GM12878 (cell line): ENCODE data around the gene WDR38. TPM values are rescaled to one million over a fixed set of nuclear protein-coding genes. Genes with fewer than 3 reads are reported as not detected.

Experiments
- ATAC-seq: fragments of 200-7000 bp; cut with Tn5 transposase; 3 replicates; pipeline ENCODE4 v1.9.1; 2020; ENCODE audit warnings: mild to moderate bottlenecking, moderate library complexity
- BruUV-seq: library from RNA; stranded (reverse); fragments of 400-500 nt; replicated peaks from 2 replicates; lab custom pipeline; 2021; lab: Mats Ljungman, UMichigan
- CTCF ChIA-PET: fragments of 300-600 bp; sonication (Branson Sonifier 250); formaldehyde crosslinking; extraction: SDS; loops from one replicate; lab custom pipeline; 2021; ENCODE audit warnings: inconsistent platforms; lab: Yijun Ruan, JAX
- POLR2A ChIA-PET: fragments of 350-600 bp; formaldehyde crosslinking; extraction: SDS; loops from one replicate; lab custom pipeline; 2021; ENCODE audit warnings: inconsistent platforms; lab: Charles Lee
- RAD21 ChIA-PET: fragments of 300-600 bp; sonication (Branson Sonifier 250); formaldehyde crosslinking; loops from one replicate; lab custom pipeline; 2023; ENCODE audit warnings: antibody characterized with exemption; ENCODE audit not compliant: unreplicated experiment; lab: Charles Lee
- SMC1A ChIA-PET: fragments of 300-600 bp; sonication (Branson Sonifier 250); formaldehyde crosslinking; loops from one replicate; lab custom pipeline; 2023; ENCODE audit not compliant: unreplicated experiment, uncharacterized antibody; lab: Charles Lee
- DNase-seq: peaks from one replicate; pipeline ENCODE4 v3.0.0-alpha.2; 2011; ENCODE audit warnings: low read depth, low spot score
- FAIRE-seq: peaks from 3 replicates; lab custom pipeline; 2011; peaks lifted over from hg19 to GRCh38; lab: Jason Lieb, UNC
- H2AFZ ChIP-seq: 2 replicates; pipeline ENCODE4 v1.6.0; 2011; ENCODE audit warnings: low read depth, low read length, control low read depth; ENCODE audit not compliant: control insufficient read depth
- H3K27ac ChIP-seq: 2 replicates; pipeline ENCODE4 v1.5.1; 2011; ENCODE audit warnings: control low read depth; ENCODE audit not compliant: control insufficient read depth, insufficient read depth
- H3K27me3 ChIP-seq, 2 experiments: replicated peaks in 1 of 2; 2 replicates each; pipeline versions ENCODE4 v1.6.0 to v1.6.1; 2011; ENCODE audit warnings: low read length in 1 of 2; ENCODE audit not compliant: control insufficient read depth in 2 of 2, insufficient read depth in 2 of 2
- H3K36me3 ChIP-seq, 2 experiments: 2 replicates each; pipeline ENCODE4 v1.5.1; 2011; ENCODE audit warnings: low read length in 1 of 2; ENCODE audit not compliant: control insufficient read depth in 2 of 2, insufficient read depth in 2 of 2
- H3K4me1 ChIP-seq: 2 replicates; pipeline ENCODE4 v1.6.1; 2011; ENCODE audit warnings: mild to moderate bottlenecking, low read length, moderate library complexity, mixed read lengths; ENCODE audit not compliant: control insufficient read depth, insufficient read depth
- H3K4me2 ChIP-seq: 2 replicates; pipeline ENCODE4 v1.6.0; 2011; ENCODE audit warnings: control low read depth; ENCODE audit not compliant: control insufficient read depth, insufficient read depth
- H3K4me3 ChIP-seq: fragments of 200-600 bp; sonication (generic); 2 replicates; pipeline ENCODE4 v1.5.1; 2016
- H3K79me2 ChIP-seq: 2 replicates; pipeline ENCODE4 v1.6.0; 2011; ENCODE audit warnings: low read length; ENCODE audit not compliant: control insufficient read depth, insufficient read depth
- H3K9ac ChIP-seq: 2 replicates; pipeline ENCODE4 v1.8.0; 2011; ENCODE audit warnings: low read length, control low read depth, mixed read lengths; ENCODE audit not compliant: control insufficient read depth, insufficient read depth
- H3K9me3 ChIP-seq: replicated peaks from 3 replicates; pipeline ENCODE4 v1.5.1; 2011; ENCODE audit warnings: mild to moderate bottlenecking, low read length; ENCODE audit not compliant: control insufficient read depth, insufficient read depth
- H4K20me1 ChIP-seq: 2 replicates; pipeline ENCODE4 v1.6.0; 2011; ENCODE audit not compliant: control insufficient read depth, insufficient read depth
- BCL11A ChIP-seq: IDR thresholded peaks from 2 replicates; pipeline ENCODE4 v1.6.1; 2011; ENCODE audit warnings: low read depth, low read length
- CBX3 ChIP-seq: fragments of 200-600 bp; sonication (generic); IDR thresholded peaks from 2 replicates; pipeline ENCODE4 v1.6.1; 2016; ENCODE audit warnings: low read depth, borderline replicate concordance
- CBX5 ChIP-seq: sonication (generic); IDR thresholded peaks from 2 replicates; pipeline ENCODE4 v1.6.1; 2016; ENCODE audit warnings: low read depth, moderate library complexity, mild to moderate bottlenecking, inconsistent platforms
- CHD4 ChIP-seq: fragments of 200-600 bp; sonication (generic); IDR thresholded peaks from 2 replicates; pipeline ENCODE4 v1.6.1; 2016; ENCODE audit warnings: mild to moderate bottlenecking
- KDM1A ChIP-seq: fragments of 200-600 bp; sonication (generic); IDR thresholded peaks from 2 replicates; pipeline ENCODE4 v1.6.1; 2016; ENCODE audit warnings: borderline replicate concordance
- LARP7 ChIP-seq: fragments of 450-650 bp; IDR thresholded peaks from 2 replicates; pipeline ENCODE4 v1.6.1; 2017; ENCODE audit warnings: mild to moderate bottlenecking
- NFYA ChIP-seq: IDR thresholded peaks from 2 replicates; pipeline ENCODE4 v1.6.1; 2011; ENCODE audit warnings: low read depth, mild to moderate bottlenecking, low read length, improper control_type of control experiment, borderline replicate concordance
- POLR2AphosphoS2 ChIP-seq: IDR thresholded peaks from 2 replicates; pipeline ENCODE4 v1.6.1; 2011; ENCODE audit warnings: low read depth, mild to moderate bottlenecking, low read length, improper control_type of control experiment, moderate library complexity
- RFX5 ChIP-seq: IDR thresholded peaks from 2 replicates; pipeline ENCODE4 v1.6.1; 2011; ENCODE audit warnings: low read depth, low read length, improper control_type of control experiment
- SIX5 ChIP-seq: IDR thresholded peaks from 2 replicates; pipeline ENCODE4 v1.6.1; 2011; ENCODE audit warnings: mild to moderate bottlenecking, low read depth, low read length, moderate library complexity; ENCODE audit not compliant: severe bottlenecking
- SRF ChIP-seq, 2 experiments: IDR thresholded peaks; 2 replicates each; pipeline ENCODE4 v1.6.1; 2011; ENCODE audit warnings: low read depth in 2 of 2, low read length in 2 of 2, mild to moderate bottlenecking in 1 of 2, moderate library complexity in 1 of 2
- STAT3 ChIP-seq: IDR thresholded peaks from 2 replicates; pipeline ENCODE4 v1.6.1; 2011; ENCODE audit warnings: low read depth, low read length, improper control_type of control experiment
- SUZ12 ChIP-seq: fragments of 200-600 bp; sonication (generic); IDR thresholded peaks from one replicate; pipeline ENCODE4 v1.6.1; 2018; ENCODE audit warnings: antibody characterized with exemption, mild to moderate bottlenecking; ENCODE audit not compliant: unreplicated experiment
- TCF3 ChIP-seq: IDR thresholded peaks from 2 replicates; pipeline ENCODE4 v1.6.1; 2012; ENCODE audit warnings: low read depth, mild to moderate bottlenecking, low read length, borderline replicate concordance; ENCODE audit not compliant: insufficient read depth
- ZNF274 ChIP-seq: IDR thresholded peaks from one replicate; pipeline ENCODE4 v1.8.0; 2011; ENCODE audit not compliant: insufficient read length, insufficient read depth
- WGBS: methylation state at CpG from one replicate; pipeline ENCODE4 v1.1.6; 2016; ENCODE audit warnings: low lambda C conversion rate; ENCODE audit not compliant: insufficient replicate concordance, insufficient coverage; ENCODE audit errors: missing lambda C conversion rate; 5-methylcytosine and 5-hydroxymethylcytosine counted together
- in situ Hi-C: fragments of 300-500 bp; cut with MboI; formaldehyde crosslinking; loops from 9 replicates; pipeline ENCODE4 v1.14.3; 2018; ENCODE audit warnings: mixed read lengths
- intact Hi-C: fragments of 100-400 bp; cut with micrococcal nuclease; formaldehyde crosslinking; loops from one replicate; pipeline ENCODE4 v1.14.2; 2022; ENCODE audit not compliant: unreplicated experiment
- polyA plus RNA-seq, 11 experiments: library from polyadenylated mRNA; depleted of rRNA in 4 of 11; unstranded in 6 of 11; stranded (reverse) in 5 of 11; fragments of >200 nt; fragmentation: Nextera tagmentation in 4 of 11; fragmentation: Illumina TruSeq in 1 of 11; extraction: Ambion mirVana in 4 of 11; extraction: Trizol in 1 of 11; gene quantifications; 1 replicate in 1 of 11; 2 replicates in 10 of 11; pipeline versions ENCODE4 v1.2.1 to v1.2.3, GENCODE V29; 2011 to 2016; ENCODE audit warnings: inconsistent platforms in 2 of 11, missing spikeins in 2 of 11, low read depth in 1 of 11
- total RNA-seq, 4 experiments: library from RNA; depleted of rRNA in 3 of 4; stranded (reverse); fragments of >200 nt in 3 of 4; fragmentation: Illumina TruSeq in 1 of 4; extraction: Trizol in 1 of 4; gene quantifications; 2 replicates each; pipeline versions ENCODE4 v1.2.1 to v1.2.3, GENCODE V29; 2013 to 2021
- TF ChIP-seq, protein P1 (sequence below): IDR thresholded peaks from 2 replicates; pipeline ENCODE4 v1.6.1; 2012; ENCODE audit warnings: low read depth, low read length, improper control_type of control experiment
- TF ChIP-seq, protein P2 (sequence below): IDR thresholded peaks from 2 replicates; pipeline ENCODE4 v1.6.1; 2012; ENCODE audit warnings: low read depth, low read length, improper control_type of control experiment
- TF ChIP-seq, protein P3 (sequence below): fragments of 450-650 bp; conservative IDR thresholded peaks from 2 replicates; pipeline ENCODE4 v1.6.1; 2017; ENCODE audit warnings: mild to moderate bottlenecking, moderate library complexity

The WDR38 gene
- total and polyA plus RNA-seq, 10 of the 15 experiments (the other 5 are each of a cell fraction or from before 2014, with no cell fraction given), result not detected

DNA sequence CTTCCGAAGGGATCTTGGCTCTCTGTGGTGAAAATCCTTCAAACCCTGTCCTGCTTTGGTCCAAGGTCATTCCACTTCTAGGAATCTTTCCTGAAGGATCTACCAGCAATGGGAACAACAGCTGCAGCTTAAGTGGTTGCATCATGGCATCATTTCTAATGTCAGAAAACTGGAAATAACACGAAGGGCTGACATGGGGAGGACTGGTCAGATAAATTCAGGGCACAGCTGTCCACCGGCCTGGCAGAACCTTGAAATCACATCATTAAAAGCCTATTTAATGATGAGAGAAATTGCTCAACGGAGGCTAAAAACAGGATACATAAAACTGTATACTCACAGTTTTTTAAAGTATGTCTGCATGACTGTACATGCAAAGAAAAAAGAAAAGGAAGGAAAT is 48.1 kb upstream of the WDR38 start:
- DNase-seq (no peak), ATAC-seq (no peak), FAIRE-seq (no peak)
- CTCF ChIA-PET, result no interaction called here
- Histone ChIP-seq H3K27ac (no peak overlapping the region), H4K20me1 (no peaks in the 10 kb centered on the region), H3K4me2 (no peak overlapping the region), H2AFZ (no peak overlapping the region), H3K4me1 (0 out of 2 replicates have a peak, but pooled peaks cover 2% of the 10 kb centered on the region), H3K36me3 (no peaks in the 10 kb centered on the region), H3K27me3 (no peaks in the 10 kb centered on the region), H3K4me3 (no peak overlapping the region), H3K9me3 (no peaks in the 10 kb centered on the region), H3K79me2 (no peaks in the 10 kb centered on the region), H3K9ac (no peak overlapping the region)
- SMC1A ChIA-PET, result no interaction called here
- in situ Hi-C loops, result no loop called here
- 76% methylated on average over 4 of the region's 4 CpGs for WGBS
- TF ChIP-seq, protein P1, sequence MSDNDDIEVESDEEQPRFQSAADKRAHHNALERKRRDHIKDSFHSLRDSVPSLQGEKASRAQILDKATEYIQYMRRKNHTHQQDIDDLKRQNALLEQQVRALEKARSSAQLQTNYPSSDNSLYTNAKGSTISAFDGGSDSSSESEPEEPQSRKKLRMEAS, result no peak
- TF ChIP-seq SRF (IDR thresholded peaks at IDR 0.05; ENCODE audit: low read depth in 2 of 2, low read length in 2 of 2), result no peak
- no peak for TF ChIP-seq SIX5
- TF ChIP-seq, protein P2, sequence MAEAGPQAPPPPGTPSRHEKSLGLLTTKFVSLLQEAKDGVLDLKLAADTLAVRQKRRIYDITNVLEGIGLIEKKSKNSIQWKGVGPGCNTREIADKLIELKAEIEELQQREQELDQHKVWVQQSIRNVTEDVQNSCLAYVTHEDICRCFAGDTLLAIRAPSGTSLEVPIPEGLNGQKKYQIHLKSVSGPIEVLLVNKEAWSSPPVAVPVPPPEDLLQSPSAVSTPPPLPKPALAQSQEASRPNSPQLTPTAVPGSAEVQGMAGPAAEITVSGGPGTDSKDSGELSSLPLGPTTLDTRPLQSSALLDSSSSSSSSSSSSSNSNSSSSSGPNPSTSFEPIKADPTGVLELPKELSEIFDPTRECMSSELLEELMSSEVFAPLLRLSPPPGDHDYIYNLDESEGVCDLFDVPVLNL, result no peak
- TF ChIP-seq TCF3, result no peak
- TF ChIP-seq CBX3, result no peak
- TF ChIP-seq STAT3, result no peak
- no peak for TF ChIP-seq NFYA
- no peak for TF ChIP-seq LARP7
- no peak for TF ChIP-seq CHD4
- TF ChIP-seq SUZ12, result no peak
- TF ChIP-seq CBX5, result no peak
- no peak for TF ChIP-seq KDM1A
- TF ChIP-seq ZNF274, result no peak
- no peak for TF ChIP-seq POLR2AphosphoS2
- TF ChIP-seq BCL11A, result no peak
- TF ChIP-seq, protein P3, sequence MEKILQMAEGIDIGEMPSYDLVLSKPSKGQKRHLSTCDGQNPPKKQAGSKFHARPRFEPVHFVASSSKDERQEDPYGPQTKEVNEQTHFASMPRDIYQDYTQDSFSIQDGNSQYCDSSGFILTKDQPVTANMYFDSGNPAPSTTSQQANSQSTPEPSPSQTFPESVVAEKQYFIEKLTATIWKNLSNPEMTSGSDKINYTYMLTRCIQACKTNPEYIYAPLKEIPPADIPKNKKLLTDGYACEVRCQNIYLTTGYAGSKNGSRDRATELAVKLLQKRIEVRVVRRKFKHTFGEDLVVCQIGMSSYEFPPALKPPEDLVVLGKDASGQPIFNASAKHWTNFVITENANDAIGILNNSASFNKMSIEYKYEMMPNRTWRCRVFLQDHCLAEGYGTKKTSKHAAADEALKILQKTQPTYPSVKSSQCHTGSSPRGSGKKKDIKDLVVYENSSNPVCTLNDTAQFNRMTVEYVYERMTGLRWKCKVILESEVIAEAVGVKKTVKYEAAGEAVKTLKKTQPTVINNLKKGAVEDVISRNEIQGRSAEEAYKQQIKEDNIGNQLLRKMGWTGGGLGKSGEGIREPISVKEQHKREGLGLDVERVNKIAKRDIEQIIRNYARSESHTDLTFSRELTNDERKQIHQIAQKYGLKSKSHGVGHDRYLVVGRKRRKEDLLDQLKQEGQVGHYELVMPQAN, result no peak
- TF ChIP-seq RFX5, result no peak
- RAD21 ChIA-PET, result no interaction called here
- intact Hi-C loops, result no loop called here
- POLR2A ChIA-PET, result no interaction called here
- BruUV-seq, result no TSS peak
